ENCODE measurements around the gene CTRB1.
"Not testable (repeated sequence)": the region's sequence is repeated elsewhere in the genome, so short reads cannot be mapped to it uniquely, and the experiment has no call there.

CTRB1 gene

DNA sequence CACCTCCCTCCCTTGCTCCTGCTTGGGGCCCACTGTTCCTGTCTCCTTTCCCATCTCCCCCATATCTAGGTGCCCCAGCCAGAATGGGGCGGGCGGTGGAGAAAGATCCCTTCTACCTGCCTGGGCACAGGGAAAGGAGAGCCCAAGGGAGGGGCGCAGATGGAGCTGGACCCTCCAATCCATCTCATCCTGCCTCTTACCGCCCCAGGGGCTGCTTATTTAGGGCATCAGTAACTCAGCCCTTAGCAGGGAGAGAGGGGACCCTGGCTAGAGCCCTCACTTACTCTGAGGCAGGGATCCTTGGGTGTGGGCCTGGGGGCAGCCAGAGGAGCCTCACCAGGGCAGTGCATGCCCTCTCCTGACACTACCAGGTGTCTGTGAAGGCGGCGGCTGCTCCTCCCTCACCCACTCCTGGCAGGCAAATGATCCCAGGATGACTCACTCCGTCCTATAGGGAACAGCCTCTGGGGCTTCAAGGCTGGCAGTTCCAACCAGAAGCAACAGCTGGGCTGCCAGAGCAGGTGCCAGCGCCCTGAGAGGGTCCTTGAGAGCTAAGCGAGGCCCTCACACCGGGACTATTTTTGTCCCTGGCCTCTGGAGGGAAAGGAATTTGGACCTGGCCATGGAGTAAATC is 49.0 kb downstream of the CTRB1 start:
- DNase-seq (ENCODE audit: extremely low read depth in 1 of 2, low read depth in 1 of 2): no peak

DNA sequence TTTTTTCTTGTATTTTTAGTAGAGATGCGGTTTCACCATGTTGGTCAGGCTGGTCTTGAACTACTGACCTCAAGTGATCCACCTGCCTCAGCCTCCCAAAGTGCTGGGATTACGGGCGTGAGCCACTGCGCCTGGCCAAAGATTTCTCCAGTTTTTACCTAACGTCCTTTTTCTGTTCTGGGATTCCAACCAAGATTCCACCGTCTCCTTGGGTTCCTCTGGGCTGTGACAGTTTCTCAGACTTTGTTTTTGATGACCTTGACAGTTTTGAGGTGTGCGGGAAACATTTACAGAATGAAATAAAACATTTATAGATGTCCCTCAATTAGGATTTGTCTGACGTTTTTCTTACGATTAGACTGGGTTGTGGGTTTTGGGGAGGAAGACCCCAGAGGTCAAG is 50.6 kb downstream of the CTRB1 start:
- not testable (repeated sequence) for DNase-seq (ENCODE audit: extremely low read depth in 1 of 2, low read depth in 1 of 2)

DNA sequence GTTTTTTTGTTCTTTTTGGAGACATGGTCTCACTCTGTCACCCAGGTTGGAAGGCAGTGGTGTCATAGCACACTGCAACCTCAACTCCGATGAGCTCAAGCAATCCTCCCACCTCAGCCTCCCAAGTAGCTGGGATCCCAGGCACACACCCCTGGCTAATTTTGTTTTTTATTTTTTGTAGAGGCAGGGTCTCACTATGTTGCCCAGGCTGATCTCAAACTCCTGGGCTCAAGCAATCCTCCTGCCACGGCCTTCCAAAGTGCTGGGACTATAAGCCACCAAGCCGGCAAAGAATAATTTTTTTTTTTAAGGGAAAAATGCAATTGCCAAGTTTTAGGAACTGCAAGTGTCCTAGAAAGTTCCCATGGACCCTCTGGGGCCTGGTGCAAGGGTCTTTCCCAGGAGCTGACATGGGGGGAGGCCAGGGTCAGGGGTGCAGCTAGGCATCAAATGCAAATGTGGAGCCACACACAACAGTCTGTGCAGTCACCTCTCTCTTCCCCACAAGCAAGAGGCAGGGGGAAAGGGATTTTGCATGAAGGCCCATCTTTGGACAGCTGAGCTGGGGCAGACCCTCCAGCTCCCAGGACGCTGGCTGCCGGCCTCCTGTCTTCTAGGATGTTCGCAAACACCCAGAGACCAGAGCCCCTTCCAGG is 52.8 kb downstream of the CTRB1 start:
- DNase-seq (ENCODE audit: extremely low read depth in 1 of 2, low read depth in 1 of 2): no peak

DNA sequence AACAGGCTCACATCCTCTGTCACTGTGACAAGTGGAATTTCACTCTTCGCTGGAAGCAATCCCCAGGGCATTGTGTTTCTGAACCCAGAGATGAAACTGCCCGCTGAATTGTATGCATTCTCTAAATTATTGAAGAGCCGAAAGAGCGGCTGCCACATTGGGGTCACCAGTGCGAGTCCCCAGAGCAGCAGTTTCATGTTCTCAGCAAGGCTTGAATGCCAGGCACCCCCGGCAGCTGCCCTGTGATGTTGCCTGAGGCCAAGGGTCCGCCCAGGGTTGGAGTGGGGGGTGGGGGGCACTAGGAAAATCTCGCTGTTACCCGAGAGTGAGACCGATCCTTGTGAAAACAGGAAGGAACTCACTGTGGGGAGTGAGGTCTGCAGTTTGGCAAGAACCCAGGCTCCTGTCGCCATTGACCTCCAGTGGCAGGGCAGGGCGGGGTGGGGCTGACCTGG is 53.3 kb downstream of the CTRB1 start:
- no peak for DNase-seq (ENCODE audit: extremely low read depth in 1 of 2, low read depth in 1 of 2)

DNA sequence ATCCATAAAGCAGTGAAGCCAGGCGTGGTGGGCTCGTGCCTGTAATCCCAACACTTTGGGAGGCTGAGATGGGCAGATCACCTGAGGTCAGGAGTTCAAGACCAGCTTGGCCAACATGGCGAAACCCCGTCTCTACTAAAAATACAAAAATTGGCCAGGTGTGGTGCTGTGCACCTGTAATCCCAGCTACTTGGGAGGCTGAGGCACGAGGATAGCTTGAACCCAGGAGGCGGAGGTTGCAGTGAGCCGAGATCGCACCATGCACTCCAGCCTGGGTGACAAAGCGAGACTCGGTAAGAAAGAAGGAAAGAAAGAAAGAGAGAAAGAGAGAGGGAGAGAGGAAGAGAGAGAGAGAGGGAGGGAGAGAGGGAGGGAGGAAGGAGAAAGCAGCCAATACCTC is 53.8 kb downstream of the CTRB1 start:
- DNase-seq (ENCODE audit: extremely low read depth in 1 of 2, low read depth in 1 of 2): not testable (repeated sequence)

DNA sequence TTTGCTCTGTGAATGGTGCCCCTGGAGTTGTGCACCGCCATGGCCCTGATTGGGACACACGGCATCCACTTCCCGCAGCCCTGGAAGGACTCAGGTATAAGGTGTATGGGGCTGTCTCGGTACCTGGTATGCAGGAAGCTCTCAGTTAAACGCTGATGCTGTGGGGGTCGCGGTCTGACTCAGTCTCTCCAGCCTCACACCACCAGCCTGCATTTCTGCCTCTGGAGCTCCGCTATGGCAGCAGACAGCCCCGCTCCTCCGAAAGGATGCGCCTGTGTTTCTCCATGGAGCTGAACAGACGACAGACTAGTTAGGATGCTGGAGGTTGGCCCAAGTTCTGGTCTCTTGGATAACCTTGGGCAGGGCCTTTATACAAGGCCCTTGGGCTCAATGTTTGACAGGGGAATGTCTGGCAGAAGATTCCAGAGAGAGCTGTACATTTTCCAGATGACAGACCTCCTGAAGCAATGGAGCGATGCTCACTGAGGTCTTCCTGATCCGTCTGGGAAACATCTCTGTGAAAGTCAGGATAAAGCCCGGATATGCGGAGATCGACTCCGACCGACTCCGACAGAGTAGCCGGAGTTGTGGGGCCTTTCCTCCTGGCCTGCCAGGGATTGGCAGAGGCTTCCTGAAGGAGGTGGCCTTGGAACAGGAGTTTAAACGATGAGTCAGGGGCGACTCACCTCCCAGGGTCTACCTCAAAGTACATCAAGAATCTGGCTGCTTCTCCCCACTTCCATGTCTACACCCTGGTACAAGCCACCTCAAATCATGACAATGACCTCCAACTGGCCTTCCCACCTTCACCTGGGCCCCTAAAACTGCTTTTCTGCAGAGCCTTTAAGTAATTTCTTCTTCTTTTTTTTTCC is 54.5 kb downstream of the CTRB1 start:
- no peak for DNase-seq (ENCODE audit: extremely low read depth in 1 of 2, low read depth in 1 of 2)

All from stimulated activated CD8-positive, alpha-beta memory T cell treated with anti-CD3 and anti-CD28 coated beads, Interleukin-7, amount 100 ng/mL, for 48 hours (primary cell).